ENCODE measurements around the gene TMOD1.
A peak's percentile ranks its signal among the peaks of the same experiment; 100 is the strongest.

- TF ChIP-seq CTCF (IDR thresholded peaks at IDR 0.05), result peak; percentile 81 to 89 (median 86)
- TF ChIP-seq POLR2A (IDR thresholded peaks at IDR 0.05), result no peak
Measured at GRCh38 chr9:97598461-97599288, 97.2 kb downstream of the TMOD1 start.
